IPS-18c (cell line): ENCODE measurements around the gene CADPS.

ENCODE experiments used
- H3K4me3 ChIP-seq: 2 replicates; pipeline ENCODE4 v1.7.0; 2013; ENCODE audit warnings: low read depth, mild to moderate bottlenecking, low read length, moderate library complexity; ENCODE audit not compliant: insufficient read depth
- H3K9me3 ChIP-seq: one replicate; pipeline ENCODE4 v1.6.1; 2013; ENCODE audit warnings: mild to moderate bottlenecking, low read length, moderate library complexity; ENCODE audit not compliant: control insufficient read depth, insufficient read depth

CADPS gene

GRCh38 chr3:62445275-62445674, 429.9 kb downstream of the CADPS start:
- H3K4me3 ChIP-seq: no peak overlapping the region
- H3K9me3 ChIP-seq: no peaks in the 10 kb centered on the region

GRCh38 chr3:62439978-62440377, 435.2 kb downstream of the CADPS start:
- H3K4me3 ChIP-seq: no peak overlapping the region
- no peaks in the 10 kb centered on the region for H3K9me3 ChIP-seq

GRCh38 chr3:62439176-62439813, 435.9 kb downstream of the CADPS start:
- Histone ChIP-seq H3K4me3 (no peak overlapping the region; the same call in 1 of the 2 replicates), H3K9me3 (no peaks in the 10 kb centered on the region)

GRCh38 chr3:62436785-62437184, 438.4 kb downstream of the CADPS start:
- H3K4me3 ChIP-seq: no peak overlapping the region
- no peaks in the 10 kb centered on the region for H3K9me3 ChIP-seq

GRCh38 chr3:62433396-62433795, 441.8 kb downstream of the CADPS start:
- Histone ChIP-seq H3K9me3 (no peaks in the 10 kb centered on the region), H3K4me3 (no peak overlapping the region)

GRCh38 chr3:62421207-62421606, 454.0 kb downstream of the CADPS start:
- no peak overlapping the region for H3K4me3 ChIP-seq
- H3K9me3 ChIP-seq: no peaks in the 10 kb centered on the region

GRCh38 chr3:62416144-62416543, 459.1 kb downstream of the CADPS start:
- H3K4me3 ChIP-seq: no peak overlapping the region
- H3K9me3 ChIP-seq: no peaks in the 10 kb centered on the region

- no peak overlapping the region for H3K4me3 ChIP-seq
- no peaks in the 10 kb centered on the region for H3K9me3 ChIP-seq
These were observed 459.9 kb downstream of the CADPS start for GRCh38 chr3:62415312-62415801.

GRCh38 chr3:62414786-62415185, 460.4 kb downstream of the CADPS start:
- H3K9me3 ChIP-seq: no peaks in the 10 kb centered on the region
- no peak overlapping the region for H3K4me3 ChIP-seq

GRCh38 chr3:62413687-62414086, 461.5 kb downstream of the CADPS start:
- no peaks in the 10 kb centered on the region for H3K9me3 ChIP-seq
- no peak overlapping the region for H3K4me3 ChIP-seq

GRCh38 chr3:62406945-62407344, 468.3 kb downstream of the CADPS start:
- Histone ChIP-seq H3K4me3 (no peak overlapping the region), H3K9me3 (no peaks in the 10 kb centered on the region)

GRCh38 chr3:62405566-62405965, 469.6 kb downstream of the CADPS start:
- Histone ChIP-seq H3K9me3 (no peaks in the 10 kb centered on the region), H3K4me3 (no peak overlapping the region)

GRCh38 chr3:62405135-62405534, 470.1 kb downstream of the CADPS start:
- H3K4me3 ChIP-seq: no peak overlapping the region
- H3K9me3 ChIP-seq: no peaks in the 10 kb centered on the region

GRCh38 chr3:62404321-62404720, 470.9 kb downstream of the CADPS start:
- Histone ChIP-seq H3K9me3 (no peaks in the 10 kb centered on the region), H3K4me3 (no peak overlapping the region)

GRCh38 chr3:62403765-62404164, 471.5 kb downstream of the CADPS start:
- Histone ChIP-seq H3K4me3 (no peak overlapping the region), H3K9me3 (no peaks in the 10 kb centered on the region)

- Histone ChIP-seq H3K4me3 (no peak overlapping the region), H3K9me3 (no peaks in the 10 kb centered on the region)
These were observed 482.5 kb downstream of the CADPS start for GRCh38 chr3:62392626-62393292.

GRCh38 chr3:62387251-62387650, 488.0 kb downstream of the CADPS start:
- no peak overlapping the region for H3K4me3 ChIP-seq
- peaks cover 2% of the 10 kb centered on the region for H3K9me3 ChIP-seq

GRCh38 chr3:62379321-62379798, 495.9 kb downstream of the CADPS start:
- no peaks in the 10 kb centered on the region for H3K9me3 ChIP-seq
- H3K4me3 ChIP-seq: no peak overlapping the region
